HG03064 (cell line): ENCODE results near the gene ZFYVE26.
"Not testable (repeated sequence)": the region's sequence is repeated elsewhere in the genome, so short reads cannot be mapped to it uniquely, and the experiment has no call there.

Source experiments
- ATAC-seq: cut with Tn5 transposase; IDR thresholded peaks from one replicate; pipeline ENCODE4 v1.9.1; 2021; ENCODE audit warnings: low read depth; ENCODE audit not compliant: unreplicated experiment

ZFYVE26 gene

DNA sequence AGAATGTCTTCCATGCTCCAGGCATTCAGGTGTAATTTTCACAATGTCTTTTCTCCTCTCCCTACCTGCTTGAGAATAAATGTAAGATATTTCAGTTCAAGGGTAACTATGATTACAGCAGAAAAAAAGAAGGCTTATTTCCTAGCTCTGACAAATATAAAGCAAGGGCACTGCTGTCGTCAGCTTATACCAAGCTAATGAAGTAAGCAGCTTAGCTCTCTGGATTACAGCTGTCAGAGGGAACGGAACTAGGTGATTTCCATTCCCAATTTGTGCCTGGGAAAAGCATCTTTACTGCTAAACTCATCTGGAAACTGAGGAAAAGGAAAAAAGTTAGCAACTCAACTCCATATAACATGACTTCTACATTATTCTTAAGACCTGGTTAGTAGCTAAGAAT, 56.5 kb downstream of the ZFYVE26 start:
- no peak for ATAC-seq

DNA sequence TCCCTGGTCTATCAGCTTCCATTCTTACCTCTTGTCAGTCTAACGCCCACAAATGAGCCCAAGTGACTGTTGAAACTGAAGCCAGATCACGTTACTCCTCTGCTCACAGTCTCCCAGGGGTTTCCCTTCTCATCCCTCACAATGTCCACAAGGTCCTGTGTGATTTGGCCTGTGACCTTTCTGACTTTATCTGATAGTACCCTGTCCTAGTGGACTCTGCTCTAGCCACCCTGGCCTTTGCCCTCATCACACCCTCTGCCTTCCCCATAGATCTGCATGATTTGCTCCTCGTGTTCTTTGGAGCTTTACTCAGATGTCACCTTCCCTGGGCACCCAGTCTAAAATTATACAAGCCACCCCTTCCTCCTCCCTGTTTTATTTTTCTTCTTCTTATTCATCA, 59.2 kb downstream of the ZFYVE26 start:
- no peak for ATAC-seq

DNA sequence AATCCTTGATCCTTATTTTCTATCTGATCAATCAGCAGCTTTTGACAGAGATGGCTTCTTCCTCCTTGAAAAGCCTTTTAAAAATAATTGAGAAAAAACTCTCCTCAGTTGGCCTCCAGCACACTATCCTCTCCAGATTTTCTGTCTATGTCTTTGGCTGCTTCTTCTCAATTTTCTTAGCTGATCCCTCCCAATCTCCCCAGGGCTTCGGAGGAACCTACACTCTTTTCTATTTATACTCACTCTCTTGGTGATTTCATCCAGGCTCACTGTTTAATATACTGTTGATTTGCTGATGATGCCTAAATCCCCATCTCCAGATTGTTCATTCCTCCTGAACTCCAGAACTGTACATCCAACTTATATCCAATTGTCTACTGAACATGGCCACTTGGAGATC, 59.9 kb downstream of the ZFYVE26 start:
- ATAC-seq = no peak

DNA sequence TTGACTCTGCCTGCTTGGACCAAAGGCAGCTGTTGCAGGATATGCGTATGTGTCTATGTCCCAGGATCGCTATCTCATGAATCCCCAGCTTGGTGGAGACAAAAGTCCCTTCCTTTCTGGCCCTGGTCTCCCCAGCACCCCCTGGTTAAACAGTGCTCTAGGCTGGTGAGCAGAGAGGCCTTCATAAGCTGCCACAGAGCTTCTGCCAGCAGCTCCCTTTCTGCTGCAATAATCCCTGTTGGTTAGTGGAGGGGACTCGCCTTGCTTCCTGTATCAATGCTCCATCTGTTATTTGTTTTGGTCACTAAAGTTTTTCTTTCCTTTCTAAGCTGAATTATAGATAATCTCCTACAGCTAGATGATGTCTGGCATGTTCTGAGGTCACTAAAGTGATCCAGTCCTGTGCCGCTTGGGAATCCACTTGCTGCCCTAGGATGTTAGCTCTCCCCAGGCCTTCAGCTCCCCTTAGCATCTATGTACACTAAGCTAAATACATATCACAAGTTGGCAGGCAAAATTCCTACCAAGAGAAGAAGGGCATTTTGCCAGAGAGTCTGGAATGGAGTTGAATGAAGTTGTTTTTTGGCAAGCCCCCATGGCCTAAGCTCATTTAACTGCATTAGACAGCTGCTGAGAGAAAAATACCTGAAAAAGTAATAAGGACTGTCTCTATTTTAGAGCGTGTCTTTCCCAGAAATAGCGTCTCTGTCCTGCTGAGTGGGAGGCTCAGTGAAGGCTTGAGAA, 66.9 kb downstream of the ZFYVE26 start:
- ATAC-seq = no peak

DNA sequence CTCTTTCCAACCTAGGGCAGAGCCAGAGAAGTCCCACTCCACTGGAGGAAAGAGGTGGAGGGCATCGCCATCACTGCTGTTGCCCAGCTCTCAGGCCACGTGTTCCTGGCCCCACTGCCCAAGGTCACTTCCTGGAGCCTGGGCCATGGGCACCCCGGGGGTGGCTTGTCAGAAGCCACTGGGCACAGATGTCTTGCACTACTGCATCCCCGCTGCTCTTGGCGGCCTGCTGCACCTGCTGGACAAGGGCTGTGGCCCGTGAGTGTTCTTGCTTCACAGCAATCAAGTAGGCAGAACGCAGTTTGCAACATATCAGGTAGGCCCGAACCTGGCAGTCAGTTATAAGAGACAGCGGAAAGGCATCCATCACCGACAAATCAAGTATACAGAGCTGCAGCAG, 68.1 kb downstream of the ZFYVE26 start:
- ATAC-seq = no peak

DNA sequence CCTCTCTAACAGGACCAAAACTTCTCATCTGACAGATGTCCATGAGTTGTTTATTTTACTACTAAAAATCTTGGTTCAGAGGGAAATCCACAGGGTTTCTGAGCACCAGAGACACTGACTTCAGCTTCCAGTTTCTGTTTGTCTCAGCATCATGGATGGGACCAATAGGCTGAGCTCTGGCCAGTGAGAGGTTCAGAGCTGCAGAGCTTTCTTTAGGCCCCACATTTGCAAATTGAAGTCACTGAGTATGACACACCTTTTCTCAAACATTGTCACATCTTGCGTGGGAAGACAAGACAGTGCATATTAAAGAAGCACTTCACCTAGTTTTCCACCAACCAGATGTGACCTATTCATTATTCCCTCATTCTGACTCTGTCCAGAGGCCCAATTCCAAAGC, 69.5 kb downstream of the ZFYVE26 start:
- no peak for ATAC-seq

DNA sequence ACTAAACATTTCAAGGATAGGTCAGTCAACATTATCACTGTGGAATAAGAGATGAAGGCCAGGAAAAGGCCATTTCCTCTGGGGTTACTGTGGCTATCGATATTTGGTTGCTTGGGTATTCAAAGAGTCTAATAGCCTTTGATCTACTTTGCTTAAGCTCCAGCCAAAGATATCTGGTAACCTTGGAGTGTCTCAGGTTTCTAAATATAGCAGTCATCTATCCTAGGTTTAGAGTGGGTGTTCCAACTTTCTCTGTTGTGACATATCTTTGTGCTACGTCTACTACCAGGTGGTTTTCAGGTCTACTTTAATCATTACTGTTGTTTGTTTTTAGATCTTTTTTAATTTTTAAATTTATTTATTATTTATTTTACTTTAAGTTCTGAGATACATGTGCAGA, 72.3 kb downstream of the ZFYVE26 start:
- ATAC-seq = no peak

DNA sequence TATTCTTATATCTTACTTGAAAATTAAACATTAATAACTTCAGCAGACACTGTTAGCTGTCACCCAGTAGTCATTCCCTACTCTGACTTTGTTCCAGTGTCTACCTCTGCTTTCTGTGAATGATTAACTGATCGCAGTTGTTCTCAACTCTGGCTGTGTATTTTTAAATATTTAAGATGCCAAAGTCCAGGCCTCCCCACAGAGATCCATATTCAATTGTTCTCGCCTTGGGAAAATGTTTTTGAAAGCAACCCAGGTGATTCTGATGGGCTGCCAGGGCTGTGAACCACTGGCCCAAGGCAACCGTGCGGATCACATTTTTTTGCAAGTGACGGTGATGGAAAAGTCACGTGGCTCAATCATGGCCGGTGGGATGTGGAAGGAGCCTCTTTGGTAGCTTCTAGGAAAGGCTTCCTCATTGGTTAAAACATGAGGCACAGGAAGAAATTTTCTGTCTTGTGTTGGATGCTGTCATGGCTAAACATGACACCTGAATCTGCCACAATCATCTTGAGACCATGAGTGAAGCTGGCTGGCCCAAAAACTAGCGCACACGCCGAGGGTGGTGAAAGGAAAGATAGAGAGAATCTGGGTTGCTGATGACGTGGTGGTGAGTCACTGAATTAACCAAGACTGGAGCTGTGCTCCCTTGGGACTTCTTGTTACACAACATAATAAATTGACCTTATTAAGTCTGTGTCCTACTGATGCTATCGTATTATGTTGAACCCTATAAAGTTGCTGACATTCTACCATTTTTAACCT, 77.5 kb downstream of the ZFYVE26 start:
- ATAC-seq = no peak

DNA sequence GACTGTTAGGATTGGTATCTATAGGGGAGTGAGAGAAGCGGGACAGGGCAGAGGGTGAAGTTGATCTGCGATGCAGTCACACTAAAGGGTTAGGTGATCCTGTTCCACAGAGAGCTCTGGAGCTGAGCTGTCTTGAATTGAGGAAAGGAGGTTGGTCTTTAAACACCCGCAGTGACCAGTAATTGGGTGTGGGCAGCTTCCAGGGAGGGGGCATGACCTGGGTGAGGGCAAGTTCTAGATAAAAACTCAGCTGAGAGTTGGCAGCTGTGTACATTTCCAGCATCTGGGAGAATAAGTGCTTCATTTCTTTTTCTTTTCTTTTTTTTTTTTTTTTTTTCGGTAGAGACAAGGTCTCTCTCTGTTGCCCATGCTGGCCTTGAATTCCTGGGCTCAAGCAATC, 79.6 kb downstream of the ZFYVE26 start:
- no peak for ATAC-seq

DNA sequence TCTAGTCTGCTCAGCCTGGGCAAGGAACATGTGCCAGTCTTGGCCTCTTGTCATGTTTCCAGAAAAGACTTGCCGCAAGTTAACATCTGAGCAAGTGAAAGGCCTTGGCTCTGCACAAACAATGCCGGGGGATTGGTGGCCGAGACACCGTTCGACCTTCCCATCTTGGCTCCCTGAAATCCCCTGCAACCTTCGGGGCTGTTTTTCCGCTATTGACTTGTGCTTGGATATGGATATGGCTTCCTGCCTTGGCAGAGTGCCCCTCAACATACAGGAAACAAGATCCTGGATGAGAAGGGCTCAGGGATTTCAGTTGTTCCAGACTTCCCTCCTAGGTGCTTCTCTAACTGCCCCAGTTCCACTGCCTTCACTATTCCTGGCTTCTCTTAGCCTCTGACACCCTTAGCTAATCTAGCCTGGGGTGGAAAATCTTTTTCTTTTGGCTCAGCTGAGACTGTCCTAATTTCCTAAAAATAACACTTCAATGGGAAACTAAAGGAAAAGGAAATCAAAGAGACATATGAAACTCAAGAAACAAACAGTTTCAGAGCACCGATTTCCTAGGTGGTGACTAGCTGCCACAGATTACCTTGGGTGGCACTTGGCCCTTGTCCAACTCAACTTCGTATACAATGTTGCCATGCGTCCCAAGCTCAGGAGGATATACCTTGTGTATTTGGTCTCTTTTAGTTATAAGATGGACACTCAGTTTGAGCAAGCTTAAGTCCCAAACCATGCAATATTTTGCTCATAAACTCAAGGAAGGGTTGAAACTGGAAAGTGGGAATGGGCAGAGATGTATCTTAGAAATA, 80.8 kb downstream of the ZFYVE26 start:
- ATAC-seq = no peak

DNA sequence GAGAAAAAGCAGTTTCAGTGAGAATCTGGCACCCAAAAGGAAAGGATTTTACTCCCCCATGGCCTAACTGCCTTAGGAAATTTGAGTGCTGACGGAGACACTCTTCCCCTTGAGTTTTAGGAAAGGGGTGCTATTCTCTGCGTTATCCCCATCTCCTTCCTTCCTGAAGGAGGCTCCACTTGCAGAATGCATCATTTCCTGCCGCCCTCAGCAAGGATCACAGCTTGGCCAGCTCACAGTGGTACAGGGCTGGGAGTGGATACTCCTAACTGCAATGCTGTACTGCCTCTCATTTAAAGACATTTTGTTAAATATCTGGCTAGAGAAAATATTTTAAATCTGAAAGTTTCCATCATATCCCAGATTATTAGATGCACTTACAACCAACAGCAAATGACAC, 81.7 kb downstream of the ZFYVE26 start:
- no peak for ATAC-seq

DNA sequence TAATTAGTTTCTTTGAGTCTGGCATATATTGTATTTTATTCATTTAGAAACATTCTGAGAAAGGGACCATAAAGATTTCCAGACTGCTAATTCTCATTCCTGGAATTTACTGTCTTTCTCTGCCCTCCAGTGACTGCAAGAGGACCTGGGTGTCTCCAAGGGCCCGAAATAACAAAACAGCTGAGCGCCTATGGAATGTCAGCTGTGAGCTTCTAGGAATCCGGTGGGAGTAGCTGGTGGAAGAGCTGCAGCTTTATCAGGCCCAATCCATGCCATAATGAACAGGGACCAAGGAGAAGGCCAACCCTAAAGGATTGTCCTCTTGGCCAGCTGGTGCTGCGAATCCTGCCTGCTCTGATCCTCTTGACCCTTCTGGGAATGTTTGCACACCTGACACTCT, 82.8 kb downstream of the ZFYVE26 start:
- ATAC-seq = no peak

DNA sequence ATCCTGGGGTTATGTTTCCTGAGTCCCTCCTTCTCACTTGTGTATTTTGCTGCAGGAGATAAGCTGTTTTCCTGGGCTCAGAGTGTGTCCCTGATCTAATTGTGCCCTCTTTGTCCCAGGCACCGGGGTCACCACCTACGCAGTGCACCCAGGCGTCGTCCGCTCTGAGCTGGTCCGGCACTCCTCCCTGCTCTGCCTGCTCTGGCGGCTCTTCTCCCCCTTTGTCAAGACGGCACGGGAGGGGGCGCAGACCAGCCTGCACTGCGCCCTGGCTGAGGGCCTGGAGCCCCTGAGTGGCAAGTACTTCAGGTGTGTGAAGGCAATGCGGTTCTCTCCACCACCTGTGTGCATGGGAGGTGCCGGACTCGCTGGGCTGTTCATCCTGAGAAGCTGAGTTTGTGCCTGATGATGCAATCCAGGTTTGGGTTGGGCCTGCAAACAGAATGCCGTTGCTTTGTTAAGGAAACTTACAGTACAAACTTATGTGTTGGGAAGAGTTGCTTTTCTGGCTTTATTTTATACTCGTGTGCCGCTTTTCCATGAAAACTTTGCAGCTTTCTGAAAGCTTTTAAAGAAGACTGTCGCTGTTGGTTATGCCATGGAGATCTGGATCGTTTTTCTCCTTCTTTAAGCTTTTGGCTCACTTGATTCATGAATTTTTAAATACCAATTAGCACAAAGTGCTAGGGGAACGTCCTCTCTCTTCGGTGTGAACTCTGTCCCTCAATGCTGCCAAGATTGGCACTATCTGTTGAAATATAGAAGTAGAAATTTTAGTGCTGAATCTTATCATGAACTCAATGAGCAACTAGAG, 87.1 kb downstream of the ZFYVE26 start:
- ATAC-seq = no peak

DNA sequence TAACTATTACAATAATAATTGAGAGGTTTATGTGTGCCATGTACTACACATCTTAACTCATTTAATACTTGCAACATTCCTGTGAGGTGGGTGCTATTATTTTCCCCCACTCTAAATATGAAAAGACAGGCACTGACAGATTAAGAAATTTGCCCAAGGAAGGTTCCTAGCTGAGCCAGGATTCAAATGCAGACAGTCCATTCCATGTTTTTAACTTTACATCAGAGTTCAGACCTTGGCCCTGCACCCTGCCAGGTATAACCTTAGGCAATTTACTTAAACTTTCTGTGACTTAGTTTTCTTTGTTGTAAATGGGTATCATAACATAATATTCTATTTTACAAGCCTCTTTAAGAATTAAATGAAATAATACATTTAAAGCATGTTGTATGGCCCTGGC, 88.1 kb downstream of the ZFYVE26 start:
- ATAC-seq = no peak

DNA sequence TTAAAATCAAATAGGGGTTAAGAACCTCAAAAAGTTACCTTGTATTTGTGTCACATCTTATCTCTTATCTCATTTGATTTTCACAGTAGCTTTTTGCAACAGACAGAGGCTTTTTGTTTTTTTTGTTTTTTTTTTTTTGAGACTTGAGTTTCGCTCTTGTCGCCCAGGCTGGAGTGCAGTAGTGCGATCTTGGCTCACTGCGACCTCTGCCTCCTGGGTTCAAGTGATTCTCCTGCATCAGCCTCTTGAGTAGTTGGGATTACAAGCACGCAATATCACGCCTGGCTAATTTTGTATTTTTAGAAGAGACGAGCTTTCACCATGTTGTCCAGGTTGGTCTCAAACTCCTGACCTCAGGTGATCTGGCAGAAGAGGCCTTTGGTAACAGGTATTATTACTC, 89.0 kb downstream of the ZFYVE26 start:
- no peak for ATAC-seq

DNA sequence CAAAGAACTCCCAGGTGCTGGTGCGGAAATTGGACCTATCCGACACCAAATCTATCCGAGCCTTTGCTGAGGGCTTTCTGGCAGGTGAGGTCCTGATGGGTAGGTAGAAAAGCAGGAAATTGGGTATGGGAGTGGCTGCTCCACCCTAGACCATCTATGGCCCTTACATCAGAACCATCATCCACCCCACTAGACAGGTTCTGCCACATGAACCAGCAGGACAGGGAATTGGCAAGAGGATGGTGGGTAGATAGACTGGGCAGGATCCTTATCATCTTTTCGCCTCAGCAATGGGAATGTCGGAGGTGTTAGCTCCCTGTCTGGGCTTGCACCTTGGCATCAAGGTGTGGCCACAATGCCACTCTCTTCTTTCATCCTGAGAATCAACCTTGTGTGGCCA, 91.2 kb downstream of the ZFYVE26 start:
- ATAC-seq = no peak

DNA sequence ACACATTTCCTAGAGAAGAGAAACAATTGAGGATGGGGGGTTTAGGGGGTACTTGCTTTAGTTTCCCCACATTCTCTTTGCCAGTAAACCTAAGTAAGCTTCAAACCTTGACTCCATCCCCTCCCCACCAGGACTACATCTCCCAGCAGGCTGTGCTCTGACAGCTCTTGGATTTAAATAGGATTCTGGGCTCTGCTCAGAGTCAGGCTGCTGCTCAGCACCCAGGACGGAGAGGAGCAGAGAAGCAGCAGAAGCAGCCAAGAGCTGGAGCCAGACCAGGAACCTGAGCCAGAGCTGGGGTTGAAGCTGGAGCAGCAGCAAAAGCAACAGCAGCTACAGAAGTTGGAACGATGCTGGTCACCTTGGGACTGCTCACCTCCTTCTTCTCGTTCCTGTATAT, 94.1 kb downstream of the ZFYVE26 start:
- no peak for ATAC-seq

DNA sequence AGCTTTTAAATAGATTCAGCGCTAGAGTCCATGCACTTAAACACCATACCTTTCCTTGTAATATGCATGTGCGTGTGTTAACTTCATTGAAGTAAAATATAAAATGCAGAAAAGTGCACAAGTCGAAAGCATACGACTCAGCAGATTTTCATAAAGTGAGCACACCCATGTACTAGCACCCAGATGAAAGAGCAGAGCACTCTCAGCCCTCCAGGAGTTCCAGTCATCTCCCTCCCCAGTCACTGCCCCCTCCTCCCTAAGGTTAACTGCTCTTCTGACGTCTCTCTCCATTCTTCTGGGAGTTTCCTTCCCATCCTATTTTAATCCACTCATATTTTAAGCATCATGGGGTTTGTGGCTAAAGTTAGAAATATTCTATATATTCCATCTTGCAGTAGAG, 94.5 kb downstream of the ZFYVE26 start:
- no peak for ATAC-seq

DNA sequence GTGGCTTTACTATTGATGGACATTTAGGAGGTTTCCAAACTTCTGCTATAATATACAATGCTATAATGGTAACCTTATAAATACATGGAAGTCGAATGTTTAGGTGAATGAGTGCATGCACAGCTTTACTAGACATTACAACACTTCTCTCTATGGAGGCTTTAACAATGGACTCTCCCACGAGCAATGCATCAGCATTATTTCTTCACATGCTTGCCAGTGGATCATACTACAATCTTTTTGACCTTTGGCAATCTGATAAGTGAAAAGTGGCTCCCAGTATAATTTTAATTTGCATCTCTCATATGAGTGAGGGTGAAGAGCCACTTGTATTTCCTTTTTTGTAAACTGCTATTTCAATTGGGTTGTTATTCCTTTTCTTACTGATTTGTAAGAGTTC, 96.5 kb downstream of the ZFYVE26 start:
- ATAC-seq = no peak

DNA sequence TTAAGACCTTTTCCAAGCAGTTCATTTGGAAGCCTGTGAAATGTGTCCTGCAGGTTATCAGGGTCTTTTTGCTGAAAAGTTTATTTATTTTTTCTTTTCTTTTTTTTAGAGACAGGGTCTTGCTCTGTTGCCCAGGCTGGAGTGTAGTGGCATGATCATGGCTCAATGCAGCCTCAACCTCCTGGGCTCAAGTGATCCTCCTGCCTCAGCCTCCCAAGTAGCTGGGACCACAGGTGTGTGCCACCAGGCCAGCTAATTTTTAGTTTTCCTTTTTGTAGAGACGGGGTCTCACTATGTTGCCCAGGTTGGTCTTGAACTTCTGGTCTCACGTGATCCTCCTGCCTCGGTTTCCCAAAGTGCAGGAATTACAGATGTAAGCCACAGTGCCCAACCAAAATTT, 97.0 kb downstream of the ZFYVE26 start:
- ATAC-seq = not testable (repeated sequence)

DNA sequence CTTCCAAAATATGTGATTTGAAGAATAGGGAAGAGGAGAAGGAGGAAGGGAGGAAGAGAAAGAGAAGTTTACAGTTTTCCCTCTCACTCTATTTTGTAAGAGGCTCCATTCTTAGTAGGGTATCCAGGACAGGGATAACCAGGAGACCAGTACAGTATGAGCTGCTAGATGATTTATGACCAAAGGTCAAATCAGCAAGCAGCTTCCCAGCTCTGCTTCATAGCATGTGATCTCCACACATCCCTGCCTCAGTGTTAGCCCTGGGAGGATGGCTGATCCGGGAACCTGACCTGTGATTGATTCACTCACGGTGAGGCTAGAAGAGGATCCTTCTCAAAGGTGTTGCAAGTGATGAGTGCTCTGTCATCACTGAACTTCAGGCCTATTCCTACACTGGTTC, 98.1 kb downstream of the ZFYVE26 start:
- no peak for ATAC-seq
